ENCODE results near the gene KLHL11. TPM values are rescaled to one million over a fixed set of nuclear protein-coding genes. Genes with fewer than 3 reads are reported as not detected.

KLHL11 gene
- total and polyA plus RNA-seq, 10 of the 15 experiments (the other 5 are each of a cell fraction or from before 2014, with no cell fraction given) = 0.07 to 17.2 (median 10.1) TPM

- TF ChIP-seq ZNF687 (IDR thresholded peaks at IDR 0.05) = no peak
Observed at GRCh38 chr17:41893384-41893783, 28.2 kb upstream of the KLHL11 start (continued).

DNA sequence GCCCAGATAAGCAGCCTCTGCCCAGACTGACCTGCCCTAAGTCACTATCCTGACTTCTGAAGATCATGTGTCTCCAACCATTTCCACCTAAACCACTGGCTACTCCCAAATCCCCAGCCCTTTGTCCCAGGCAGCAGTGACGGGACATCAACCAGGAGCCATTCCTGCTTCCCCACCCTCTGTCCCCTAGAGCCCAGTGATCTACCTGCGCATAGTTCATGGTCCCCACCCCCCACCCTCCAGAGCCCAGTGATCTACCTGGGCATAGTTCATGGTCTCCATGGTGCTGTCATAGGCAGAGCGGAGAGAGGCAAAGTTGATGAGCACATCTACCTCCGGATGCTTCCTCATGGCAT lies 26.8 kb upstream of the KLHL11 start:
- H3K4me1 ChIP-seq (ENCODE audit: control insufficient read depth, insufficient read depth, low read length) = no peaks in the 10 kb centered on the region
- H3K36me3 ChIP-seq (ENCODE audit: control insufficient read depth in 2 of 2, insufficient read depth in 2 of 2, low read length in 1 of 2) = peaks cover 33 to 38% of the 10 kb centered on the region in 2 experiments
- SMC1A ChIA-PET (ENCODE audit: uncharacterized antibody, unreplicated experiment) = no interaction called here
- no peaks in the 10 kb centered on the region for H3K79me2 ChIP-seq (ENCODE audit: control insufficient read depth, insufficient read depth, low read length)
- no peaks in the 10 kb centered on the region for H4K20me1 ChIP-seq (ENCODE audit: control insufficient read depth, insufficient read depth)
- DNase-seq (ENCODE audit: low read depth, low spot score) (no peak), FAIRE-seq (no peak), ATAC-seq (no peak)
- CTCF ChIA-PET = interaction anchor here (1.1 kb wide), 1 partner anchor 11 kb away, joined by 3 read pairs; no protein-coding TSS in a partner anchor
- no peak overlapping the region for H3K4me2 ChIP-seq (ENCODE audit: control insufficient read depth, insufficient read depth)
- H3K9ac ChIP-seq (ENCODE audit: control insufficient read depth, insufficient read depth, low read length) = no peak overlapping the region
- H3K27me3 ChIP-seq (replicated peaks in 1 of 2; ENCODE audit: control insufficient read depth in 2 of 2, insufficient read depth in 2 of 2, low read length in 1 of 2) = no peaks in the 10 kb centered on the region
- H2AFZ ChIP-seq (ENCODE audit: control insufficient read depth, low read depth, low read length) = no peak overlapping the region
- 100% methylated on average over 4 of the region's 4 CpGs for WGBS (ENCODE audit: insufficient coverage, insufficient replicate concordance, low lambda C conversion rate, missing lambda C conversion rate)
- RAD21 ChIA-PET (ENCODE audit: unreplicated experiment) = no interaction called here
- H3K4me3 ChIP-seq = no peak overlapping the region
- BruUV-seq (replicated peaks) = no TSS peak
- POLR2A ChIA-PET = no interaction called here
- intact Hi-C loops (cut with micrococcal nuclease; ENCODE audit: unreplicated experiment) = no loop called here
- TF ChIP-seq NFYA (IDR thresholded peaks at IDR 0.05; ENCODE audit: borderline replicate concordance, low read depth, low read length) = no peak
- TF ChIP-seq, protein P1, sequence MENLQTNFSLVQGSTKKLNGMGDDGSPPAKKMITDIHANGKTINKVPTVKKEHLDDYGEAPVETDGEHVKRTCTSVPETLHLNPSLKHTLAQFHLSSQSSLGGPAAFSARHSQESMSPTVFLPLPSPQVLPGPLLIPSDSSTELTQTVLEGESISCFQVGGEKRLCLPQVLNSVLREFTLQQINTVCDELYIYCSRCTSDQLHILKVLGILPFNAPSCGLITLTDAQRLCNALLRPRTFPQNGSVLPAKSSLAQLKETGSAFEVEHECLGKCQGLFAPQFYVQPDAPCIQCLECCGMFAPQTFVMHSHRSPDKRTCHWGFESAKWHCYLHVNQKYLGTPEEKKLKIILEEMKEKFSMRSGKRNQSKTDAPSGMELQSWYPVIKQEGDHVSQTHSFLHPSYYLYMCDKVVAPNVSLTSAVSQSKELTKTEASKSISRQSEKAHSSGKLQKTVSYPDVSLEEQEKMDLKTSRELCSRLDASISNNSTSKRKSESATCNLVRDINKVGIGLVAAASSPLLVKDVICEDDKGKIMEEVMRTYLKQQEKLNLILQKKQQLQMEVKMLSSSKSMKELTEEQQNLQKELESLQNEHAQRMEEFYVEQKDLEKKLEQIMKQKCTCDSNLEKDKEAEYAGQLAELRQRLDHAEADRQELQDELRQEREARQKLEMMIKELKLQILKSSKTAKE (IDR thresholded peaks at IDR 0.05; ENCODE audit: low read depth, poor library complexity, severe bottlenecking) = no peak
- H3K27ac ChIP-seq (ENCODE audit: control insufficient read depth, insufficient read depth) = no peak overlapping the region
- in situ Hi-C loops (cut with MboI) = no loop called here
- H3K9me3 ChIP-seq (replicated peaks; ENCODE audit: control insufficient read depth, insufficient read depth, low read length) = no peaks in the 10 kb centered on the region
